ENCODE results near the gene COL8A2.
"Not testable (repeated sequence)": the region's sequence is repeated elsewhere in the genome, so short reads cannot be mapped to it uniquely, and the experiment has no call there.

COL8A2 gene

DNA sequence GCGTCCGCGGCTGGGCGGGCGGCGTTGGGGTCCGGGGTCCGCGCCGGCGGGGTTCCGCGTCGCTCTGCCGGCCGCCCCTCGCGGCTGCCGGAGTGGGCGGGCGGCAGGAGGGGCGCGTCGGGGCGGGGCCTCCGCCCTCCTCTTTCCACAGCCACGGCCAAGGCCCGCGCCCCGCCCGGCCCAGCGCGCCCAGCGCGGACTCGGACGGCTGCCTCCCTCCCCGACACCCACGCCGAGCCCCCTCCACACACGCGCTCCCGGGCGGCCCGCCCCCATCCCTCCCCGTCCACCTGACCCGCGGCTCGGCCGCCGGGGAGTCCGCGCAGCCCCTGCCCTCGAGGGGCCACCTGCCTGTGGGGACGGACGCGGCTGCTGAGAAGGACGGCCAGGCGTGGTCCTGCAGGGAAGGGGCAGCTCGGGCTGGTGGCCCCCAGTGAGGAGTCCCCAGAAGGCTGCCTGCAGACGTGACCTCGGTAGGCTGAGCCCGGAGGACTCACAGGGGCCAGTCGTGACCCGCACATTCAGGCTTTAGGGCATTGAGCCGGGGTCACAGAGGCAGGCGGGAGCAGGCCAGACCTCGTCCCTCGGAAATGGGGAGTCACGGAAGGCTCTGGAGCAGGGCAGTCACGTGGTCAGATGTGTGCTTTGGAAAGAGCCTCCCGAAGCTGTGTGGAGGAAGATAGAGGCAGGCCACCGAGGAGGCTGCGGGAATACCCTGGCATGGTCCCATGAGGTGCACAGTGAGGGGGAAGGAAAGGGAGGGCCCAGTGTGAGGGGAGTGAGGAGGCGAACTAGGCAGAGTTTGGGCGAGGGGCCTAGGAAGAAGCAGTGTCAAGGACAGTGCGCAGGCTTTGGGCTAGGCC is at the start of gene COL8A2:
Gene COL8A2, minus strand, starts transcription at position 94 of the 863 bp plus-strand sequence. CDS start 24,980 bp downstream, outside the sequence.
- no peak for DNase-seq

DNA sequence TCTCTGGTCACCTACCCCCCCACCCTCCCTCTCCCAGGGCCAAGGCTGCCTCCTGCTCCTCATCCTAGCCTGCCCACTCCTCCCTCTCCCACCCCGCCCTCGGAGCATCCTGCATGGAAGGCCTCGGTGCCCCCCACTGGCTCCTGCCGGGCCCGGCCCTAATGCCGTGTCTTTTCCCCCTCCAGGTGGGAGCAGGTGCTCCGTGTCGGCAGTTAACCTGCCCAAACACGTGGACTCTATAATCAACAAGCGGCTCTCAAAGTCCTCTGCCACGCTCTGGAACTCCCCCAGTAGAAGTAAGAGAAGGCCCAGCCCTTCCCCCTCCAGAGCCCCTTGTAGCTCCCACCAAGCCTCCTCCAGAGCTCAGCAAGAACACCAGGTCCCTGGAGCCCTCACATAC is 49.7 kb upstream of the COL8A2 start:
- DNase-seq, result no peak

DNA sequence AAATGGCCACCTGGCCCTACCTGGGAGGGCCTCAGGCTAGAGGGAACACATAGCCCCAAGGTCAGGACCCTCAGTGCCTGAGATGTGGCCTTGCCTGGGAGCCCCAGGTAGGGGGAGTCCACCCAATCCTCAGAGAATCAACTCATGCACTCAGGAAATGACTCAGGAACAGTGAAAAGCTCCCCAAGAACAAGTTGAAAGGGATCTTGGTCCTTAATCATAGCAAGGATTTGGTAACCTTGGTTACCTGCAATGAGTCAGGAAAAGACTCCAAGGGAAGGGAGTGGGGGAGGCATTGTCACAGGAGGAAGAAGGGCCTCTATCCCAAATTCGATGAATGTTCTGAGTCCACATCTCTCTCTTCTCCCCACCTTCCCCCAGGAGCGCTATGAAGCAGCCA is 48.0 kb upstream of the COL8A2 start:
- DNase-seq, result no peak

DNA sequence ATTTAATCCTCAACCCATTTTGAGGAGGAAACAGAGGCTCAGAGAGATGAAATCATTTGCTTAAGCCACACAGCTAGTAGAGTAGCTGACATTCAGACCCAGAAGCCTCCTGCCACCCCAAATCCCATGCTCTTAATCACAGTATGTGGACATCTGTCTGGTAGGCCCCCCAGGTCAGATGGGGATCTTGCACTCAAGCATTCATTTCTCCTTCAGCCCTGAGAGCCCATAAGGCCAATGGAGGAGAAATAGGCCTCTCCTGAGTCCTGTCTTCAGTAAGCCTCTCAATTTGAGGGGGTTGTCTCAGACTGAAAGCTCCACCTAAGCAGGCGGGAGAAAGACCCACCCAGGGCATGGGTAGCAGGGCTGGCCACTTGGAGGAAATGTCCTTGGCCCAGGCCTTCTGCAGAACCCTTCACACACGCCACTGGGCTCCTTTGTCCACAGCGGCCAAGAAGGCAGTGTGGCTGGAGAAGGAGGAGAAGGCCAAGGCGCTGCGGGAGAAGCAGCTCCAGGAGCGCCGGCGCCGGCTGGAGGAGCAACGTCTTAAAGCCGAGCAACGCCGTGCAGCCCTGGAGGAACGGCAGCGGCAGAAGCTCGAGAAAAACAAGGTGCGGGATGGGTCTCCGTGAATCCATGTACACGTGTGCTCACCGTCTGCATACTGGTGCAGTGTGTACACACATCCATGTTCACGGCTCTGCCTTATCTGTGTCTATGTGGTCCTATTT is 47.2 kb upstream of the COL8A2 start:
- no peak for DNase-seq

DNA sequence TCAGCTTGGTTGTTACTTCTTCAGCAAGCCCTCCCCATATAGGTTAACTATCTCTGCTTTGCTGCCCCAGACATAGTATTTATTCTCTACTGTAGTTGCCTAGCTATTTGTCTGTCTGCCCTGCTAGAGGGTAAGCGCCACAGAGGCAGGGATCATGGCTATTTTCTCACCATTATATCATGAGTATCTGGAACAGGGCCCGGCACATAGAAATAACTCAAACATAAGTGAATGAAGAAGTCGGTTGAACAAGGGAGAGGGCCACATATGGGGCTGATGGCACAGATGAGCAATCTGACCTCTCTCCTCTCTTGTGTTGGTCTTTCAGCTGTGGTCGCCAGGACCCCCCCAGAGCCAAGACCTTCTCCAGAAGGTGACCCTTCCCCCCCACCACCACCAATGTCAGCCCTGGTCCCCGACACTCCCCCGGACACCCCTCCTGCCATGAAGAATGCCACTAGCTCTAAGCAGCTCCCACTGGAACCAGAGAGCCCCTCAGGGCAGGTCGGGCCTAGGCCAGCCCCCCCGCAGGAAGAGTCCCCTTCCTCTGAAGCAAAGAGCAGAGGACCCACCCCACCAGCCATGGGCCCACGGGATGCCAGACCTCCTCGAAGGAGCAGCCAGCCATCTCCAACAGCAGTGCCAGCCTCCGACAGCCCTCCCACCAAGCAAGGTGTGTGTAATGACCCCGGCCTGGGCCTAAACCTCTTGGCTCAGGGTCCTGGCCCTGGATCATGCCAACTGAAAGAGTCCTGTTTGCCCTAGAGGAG is 45.8 kb upstream of the COL8A2 start:
- DNase-seq, result no peak

DNA sequence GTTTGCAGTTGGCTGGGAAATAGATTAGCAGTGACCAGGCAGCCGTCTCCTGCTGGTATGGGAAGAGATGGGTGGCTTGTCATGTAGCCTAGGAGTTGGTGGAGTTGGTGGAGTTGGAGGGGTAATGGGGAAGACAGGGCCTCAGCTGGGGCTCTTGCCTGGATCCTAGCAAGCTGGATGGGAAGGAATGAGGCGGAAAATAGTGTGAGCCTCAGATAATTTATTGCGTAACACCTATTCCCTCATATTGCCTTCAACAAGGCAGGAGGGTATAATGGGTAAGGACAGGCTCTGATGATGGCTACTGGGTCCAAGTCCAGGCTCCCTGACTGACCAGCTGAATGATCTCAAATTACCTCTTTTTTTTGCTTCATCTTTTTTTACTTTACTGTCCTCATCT is 43.5 kb upstream of the COL8A2 start:
- DNase-seq, result no peak

DNA sequence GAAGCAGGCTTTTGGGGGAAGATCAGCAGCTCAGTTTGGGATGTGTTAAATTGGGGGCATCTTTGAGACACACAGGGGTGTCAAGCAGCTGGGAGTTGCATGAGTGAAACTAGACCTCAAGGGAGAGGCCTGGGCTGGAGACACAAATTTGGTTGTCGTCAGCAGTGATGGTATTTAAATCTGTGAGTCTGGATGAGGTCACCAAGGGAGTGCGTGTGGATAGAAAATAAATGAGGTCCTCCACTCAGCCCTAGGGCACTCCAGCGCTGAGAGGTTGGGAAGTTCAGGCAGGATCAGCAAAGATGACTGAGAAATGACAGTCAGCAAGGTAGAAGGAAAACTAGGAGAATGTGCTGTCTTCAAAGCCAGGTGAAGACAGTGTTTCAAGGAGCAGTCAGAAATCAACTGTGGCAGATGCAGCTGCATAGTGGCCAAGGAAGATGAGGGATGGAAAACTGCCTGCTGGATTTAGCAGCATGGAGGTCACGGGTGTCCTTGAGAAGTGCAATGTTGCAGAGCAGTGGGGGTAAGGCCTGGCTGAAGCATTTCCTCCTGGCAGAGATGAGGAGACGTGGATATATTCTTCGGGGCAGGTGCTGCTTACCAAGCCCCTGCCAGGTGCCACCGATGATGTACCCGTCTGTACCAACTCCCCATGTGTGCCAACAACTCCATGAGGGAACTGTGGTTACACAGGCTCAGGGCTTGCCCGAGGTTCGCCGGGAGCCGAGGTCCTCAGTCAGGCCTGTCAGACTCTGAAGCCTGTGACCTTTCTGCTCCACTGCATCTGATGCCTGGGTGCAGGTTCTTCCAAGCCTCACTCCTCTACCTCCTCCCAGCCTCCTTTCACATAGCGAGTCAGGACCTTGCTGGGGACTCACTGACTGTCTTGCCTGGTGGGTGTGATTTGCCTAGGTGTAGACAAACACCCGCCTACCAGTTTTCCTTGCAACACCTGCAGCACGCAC is 42.2 kb upstream of the COL8A2 start:
- no peak for DNase-seq

DNA sequence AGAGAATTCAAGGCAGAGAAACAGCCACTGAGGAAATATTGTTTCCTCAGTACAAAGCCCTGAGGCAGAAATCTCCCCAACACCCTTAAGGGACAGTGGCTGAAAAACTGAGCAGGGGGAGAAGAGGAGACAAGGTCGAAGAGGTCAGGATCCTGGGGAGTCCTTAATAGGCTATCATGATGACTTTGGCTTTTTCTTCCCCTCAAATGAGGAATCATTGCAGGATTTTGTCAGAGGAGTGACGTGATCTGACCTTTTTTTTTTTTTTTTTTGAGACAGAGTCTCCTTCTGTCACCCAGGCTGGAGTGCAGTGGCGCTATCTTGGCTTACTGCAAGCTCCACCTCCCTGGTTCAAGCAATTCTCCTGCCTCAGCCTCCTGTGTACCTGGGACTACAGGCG is 41.1 kb upstream of the COL8A2 start:
- no peak for DNase-seq

DNA sequence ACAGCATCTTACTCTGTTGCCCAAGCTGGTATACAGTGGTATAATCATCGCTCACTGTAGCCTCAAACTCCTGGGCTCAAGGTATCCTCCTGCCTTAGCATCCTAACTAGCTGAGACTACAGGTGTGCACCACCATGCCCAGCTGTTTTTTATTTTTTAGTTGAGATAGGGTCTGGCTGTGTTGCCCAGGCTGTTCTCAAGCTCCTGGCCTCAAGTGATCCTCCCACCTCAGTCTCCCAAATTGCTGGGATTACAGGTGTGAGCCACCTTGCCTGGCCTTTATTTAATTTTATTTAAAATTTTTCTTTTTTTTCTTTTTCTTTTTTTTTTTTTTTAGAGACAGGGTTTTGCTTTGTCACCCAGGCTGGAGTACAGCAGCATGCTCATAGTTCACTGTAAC is 40.1 kb upstream of the COL8A2 start:
- DNase-seq, result no peak

DNA sequence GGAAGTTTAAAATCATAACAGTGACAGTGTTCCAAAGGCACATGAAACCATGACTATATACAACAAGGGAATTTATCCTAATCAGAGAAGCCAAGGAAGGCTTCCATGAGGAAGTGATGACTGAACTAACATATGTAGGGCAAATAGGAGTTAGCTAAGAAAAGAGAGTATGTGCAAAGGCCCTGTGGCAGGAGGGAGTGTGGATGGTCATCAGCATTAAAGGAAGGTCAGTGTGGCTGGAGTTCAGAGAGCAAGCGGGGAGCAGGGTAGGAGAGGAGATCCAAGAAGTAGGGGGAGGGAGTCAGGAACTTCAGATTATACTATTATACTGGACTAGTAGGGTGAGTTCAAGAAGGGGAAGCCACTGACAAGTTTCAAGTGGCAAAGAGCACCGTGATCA is 39.3 kb upstream of the COL8A2 start:
- no peak for DNase-seq

DNA sequence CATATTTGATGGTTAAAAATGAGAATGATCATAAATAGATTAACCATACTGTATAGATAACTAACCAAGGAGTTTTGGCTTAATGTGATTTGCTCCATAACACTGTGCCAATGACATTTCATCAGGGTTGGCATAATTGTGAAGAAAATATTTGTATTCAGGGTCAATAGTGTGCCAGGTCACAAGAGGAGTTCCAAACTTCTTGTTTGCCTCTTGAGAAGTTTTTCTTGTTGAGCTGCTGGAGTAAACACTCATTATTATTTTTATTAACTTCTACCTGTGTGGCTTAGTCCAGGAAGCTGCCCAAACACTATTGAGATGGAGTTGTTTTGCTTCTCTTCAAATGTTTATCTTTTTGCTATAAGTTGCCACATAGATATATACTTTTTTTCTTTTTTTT is 38.4 kb upstream of the COL8A2 start:
- DNase-seq, result no peak

DNA sequence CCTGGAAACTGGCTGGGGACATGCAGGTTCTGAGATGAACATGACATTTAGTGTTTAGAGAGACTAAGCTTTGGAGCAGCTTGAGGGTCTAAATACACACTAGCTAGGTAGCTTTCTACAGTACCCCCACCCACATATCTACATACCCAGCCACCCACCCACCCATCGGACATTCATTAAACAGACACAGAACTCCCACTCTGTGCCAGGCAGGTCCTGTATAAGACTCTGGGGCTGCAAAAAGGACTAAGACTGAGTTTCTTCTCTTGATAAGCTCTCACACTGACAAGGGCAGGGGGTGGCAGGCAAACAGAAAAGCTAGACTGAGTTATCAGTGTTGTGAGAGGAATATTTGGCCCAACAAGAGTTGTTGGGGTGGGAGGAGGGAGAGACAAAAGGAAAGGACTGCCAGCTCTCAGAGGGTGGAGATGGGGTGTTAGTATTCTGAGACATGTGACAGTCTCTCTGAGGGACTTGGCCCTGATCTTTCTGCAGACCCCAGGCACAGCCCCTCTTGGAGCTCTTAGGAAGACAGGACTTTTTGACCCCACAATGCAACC is 37.7 kb upstream of the COL8A2 start:
- no peak for DNase-seq

DNA sequence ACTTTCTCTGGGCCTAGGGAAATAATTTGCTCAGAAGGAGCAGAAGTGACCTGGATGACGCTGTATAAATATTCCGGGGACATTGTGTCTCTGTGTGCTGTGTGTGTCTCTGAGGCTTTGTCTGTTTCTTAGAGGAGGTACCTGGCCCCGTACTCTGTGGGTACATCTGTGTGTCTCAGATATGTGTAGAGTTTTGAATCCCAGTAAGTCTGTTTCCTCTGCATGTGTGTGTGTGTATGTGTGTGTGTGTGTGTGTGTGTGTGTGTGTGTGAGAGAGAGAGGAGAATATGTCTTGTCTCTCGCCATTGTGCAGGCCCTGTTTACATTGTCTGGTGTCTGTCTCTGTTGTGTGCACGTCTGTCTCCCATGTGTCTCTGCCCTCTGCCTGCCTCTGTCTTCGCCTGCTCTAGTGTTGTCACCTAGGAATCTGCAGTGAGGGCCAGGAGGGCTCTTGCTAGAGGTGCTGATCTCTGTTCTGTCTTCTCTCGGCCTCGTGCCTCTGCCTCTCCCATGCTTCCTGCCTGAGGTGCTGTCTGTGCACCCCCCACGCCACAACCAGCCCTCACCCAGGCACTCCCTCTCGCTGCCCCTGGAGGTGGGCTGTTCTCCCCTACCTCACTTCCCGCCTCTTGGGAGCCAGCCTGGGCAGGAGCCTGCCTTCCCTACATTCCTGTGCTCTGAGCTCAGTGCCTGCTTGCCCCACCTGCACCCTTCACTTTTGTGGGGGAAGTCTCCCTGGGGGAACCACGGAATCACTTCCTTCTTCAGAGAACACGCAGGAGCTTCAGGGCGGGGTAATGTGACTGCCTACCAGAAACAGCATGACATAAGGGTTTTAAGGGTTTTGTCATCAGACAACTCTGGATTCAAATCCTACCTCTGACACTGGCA is 36.9 kb upstream of the COL8A2 start:
- DNase-seq, result peak; percentile 71

DNA sequence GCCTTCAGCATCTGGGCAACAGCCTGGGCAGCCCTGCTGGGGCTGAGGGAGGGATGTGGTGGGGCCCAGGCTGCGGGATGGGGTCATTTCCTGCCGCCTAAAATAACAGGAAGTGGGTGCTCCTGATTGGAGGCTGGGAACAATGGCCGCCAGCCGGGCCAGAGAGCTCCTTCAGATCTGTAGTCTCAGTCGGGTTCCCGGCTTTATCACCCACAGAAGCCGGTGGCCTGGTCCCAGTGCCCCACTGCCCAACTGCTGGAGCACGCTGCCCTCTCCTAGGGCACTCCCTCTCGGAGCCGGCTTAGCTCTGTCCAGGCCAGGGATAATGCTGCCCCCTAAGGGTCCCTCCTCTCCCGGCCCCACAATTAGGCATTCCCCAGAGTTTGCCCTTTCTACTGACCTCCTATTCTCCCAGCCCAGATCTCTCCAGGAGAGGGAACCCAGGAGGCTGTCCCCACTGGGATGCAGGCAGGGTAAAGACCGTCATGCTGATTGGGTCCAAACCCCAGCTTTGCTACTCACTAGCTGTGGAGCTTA is 36.0 kb upstream of the COL8A2 start:
- peak; percentile 67 for DNase-seq

DNA sequence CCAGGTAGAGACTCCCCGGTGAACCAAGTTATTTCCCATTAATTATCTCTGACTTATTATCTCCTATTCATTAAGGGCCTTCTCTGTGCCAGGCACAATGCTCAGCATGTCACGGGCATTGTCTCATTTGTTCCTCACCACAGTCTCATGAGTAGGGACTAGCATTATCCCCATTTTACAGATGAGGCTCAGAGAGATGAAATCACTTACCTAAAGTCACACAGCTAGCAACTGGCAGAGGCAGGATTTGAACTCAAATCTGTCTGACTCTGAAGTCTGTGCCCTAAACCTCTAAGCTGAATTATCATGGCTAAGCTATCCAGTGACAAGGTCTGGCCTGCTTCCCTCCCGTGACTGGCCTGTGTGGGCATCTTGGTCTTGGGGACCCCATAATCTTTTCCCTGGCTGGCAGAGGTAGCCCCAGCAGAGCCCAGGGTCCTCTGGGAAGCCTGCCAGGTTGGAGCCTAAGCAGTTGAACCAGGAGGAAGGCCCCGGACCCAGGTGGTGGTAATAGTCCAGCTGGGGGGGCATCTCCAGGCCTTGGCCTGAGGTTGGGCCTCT is 35.4 kb upstream of the COL8A2 start:
- DNase-seq, result no peak

DNA sequence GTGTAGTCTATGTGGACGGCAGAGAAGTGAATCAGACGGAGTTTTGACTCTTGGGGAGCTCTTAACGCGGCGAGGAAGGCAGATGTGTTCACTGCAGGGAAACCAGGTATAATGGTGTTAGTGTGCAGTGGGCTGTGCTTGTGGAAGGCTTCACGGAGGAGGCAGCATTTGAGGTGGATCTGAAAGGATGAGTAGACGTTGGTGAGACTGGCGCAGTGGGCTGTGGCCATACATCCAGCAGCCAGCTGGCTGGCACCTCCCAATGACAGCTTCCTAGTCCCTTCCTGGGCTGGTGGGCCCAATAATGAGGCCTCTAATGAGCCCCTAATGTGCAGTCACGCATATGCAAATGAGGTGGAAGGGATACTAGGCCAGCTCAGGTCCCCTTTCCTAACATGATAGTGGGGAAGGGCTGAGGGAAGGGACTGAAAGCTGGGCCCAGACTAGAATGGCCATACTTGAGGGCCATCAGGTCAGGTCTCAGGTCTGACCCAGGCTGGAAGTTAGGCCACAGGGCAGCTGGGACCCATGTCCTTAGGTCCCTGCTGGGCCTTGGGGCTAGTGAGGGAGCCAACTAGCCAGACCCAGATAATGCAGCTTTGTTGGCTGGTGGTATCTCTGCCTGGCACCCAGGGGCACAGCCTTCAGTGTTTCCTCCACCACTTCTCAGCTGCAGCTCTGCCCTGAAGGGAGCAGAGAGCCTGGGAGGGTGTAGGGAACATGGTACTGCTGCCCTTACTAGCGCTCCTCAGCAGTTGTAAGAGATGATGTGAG is 34.8 kb upstream of the COL8A2 start:
- DNase-seq, result no peak

DNA sequence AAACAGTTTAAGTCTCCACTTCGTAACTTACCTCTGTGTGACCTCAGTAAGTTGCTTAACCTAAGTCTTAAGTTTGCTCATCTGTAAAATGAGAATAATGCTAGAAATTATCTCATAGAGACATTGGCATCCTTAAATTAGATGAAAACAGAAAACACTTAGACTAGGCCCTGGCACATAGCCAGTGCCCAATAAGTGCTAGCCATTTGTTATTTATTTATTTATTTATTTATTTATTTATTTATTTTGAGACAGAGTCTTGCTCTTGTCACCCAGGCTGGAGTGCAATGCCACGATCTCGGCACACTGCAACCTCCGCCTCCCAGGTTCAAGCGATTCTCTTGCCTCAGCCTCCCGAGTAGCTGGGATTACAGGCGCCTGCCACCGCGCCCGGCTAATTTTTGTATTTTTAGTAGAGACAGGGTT is 33.8 kb upstream of the COL8A2 start:
- not testable (repeated sequence) for DNase-seq

DNA sequence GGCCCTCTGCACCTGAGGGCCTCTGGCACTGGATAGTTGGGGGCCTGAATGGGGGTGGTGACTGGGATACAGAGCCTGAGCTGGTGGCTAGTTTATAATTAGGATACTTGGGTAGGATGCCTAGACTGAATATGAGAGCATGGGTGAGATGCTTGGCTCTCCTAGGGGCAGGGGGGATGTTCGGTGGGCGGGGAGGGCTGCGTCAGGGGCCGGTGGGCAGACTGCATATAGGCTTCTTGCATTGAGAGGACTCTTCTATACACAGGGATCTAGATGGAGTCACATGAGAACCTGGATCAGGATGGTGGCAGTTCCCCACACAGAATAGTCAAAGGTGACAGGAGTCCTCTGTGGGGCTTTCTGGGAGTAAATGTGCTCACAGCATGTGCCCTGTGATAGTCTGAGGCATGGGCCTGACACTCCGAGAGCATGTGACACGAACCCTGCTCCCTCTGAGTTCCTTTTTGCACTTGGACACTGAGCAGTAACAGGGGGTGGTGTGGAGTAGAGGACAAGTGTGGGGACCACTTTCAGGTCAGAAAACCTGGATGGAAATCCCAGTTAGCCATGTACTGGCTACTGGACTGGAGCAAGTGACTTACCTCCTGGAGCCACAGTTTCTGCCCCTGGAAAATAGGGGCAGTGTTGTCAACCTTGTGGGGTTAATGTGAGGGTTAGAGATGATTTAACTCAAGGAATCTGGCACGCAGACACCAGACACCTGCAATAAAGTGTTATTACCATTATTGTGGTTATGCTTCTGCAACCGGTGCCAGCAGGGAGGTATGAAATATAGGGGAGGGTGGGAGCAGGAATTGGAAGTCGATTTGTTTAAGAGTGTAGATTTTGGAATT is 33.2 kb upstream of the COL8A2 start:
- DNase-seq, result no peak
